Immature natural killer cell (primary cell): ENCODE data around the gene CRHR1. TPM values are rescaled to one million over a fixed set of nuclear protein-coding genes. Genes with fewer than 3 reads are reported as not detected.

Experiments
- DNase-seq, 3 donors: peaks; one replicate each; pipeline ENCODE4 v3.0.0; 2022; ENCODE audit warnings: mixed read lengths in 1 of 3
- H3K27ac Mint-ChIP-seq, 6 donors: one replicate each; pipeline ENCODE4 v1.8.0; 2020; ENCODE audit warnings: mixed read lengths in 6 of 6, mild to moderate bottlenecking in 5 of 6, inconsistent platforms in 4 of 6, moderate library complexity in 3 of 6
- H3K27me3 Mint-ChIP-seq, 3 donors: one replicate each; pipeline ENCODE4 v1.8.0; 2020 to 2021; ENCODE audit warnings: low read depth in 3 of 3, mild to moderate bottlenecking in 3 of 3, mixed read lengths in 3 of 3, moderate library complexity in 3 of 3, inconsistent platforms in 1 of 3
- H3K36me3 Mint-ChIP-seq, 3 donors: one replicate each; pipeline ENCODE4 v1.8.0; 2020; ENCODE audit warnings: mixed read lengths in 3 of 3, inconsistent platforms in 2 of 3, mild to moderate bottlenecking in 2 of 3
- H3K4me1 Mint-ChIP-seq, 2 donors: one replicate each; pipeline ENCODE4 v1.8.0; 2020; ENCODE audit warnings: inconsistent platforms in 2 of 2, mild to moderate bottlenecking in 2 of 2, mixed read lengths in 2 of 2, moderate library complexity in 1 of 2
- H3K4me3 Mint-ChIP-seq, 5 donors: one replicate each; pipeline ENCODE4 v1.8.0; 2020; ENCODE audit warnings: mild to moderate bottlenecking in 5 of 5, mixed read lengths in 5 of 5, inconsistent platforms in 3 of 5, moderate library complexity in 3 of 5
- H3K9me3 Mint-ChIP-seq, 6 donors: one replicate each; pipeline ENCODE4 v1.8.0; 2020; ENCODE audit warnings: mild to moderate bottlenecking in 6 of 6, mixed read lengths in 6 of 6, inconsistent platforms in 4 of 6, moderate library complexity in 3 of 6
- polyA plus RNA-seq, 3 donors: library from polyadenylated mRNA; unstranded; fragments of 300-500 nt; fragmentation: Illumina TruSeq; gene quantifications; one replicate each; pipeline ENCODE4 v1.2.3, GENCODE V29; 2021

The CRHR1 gene
- polyA plus RNA-seq, 3 donors from 2014 or later: not detected

GRCh38 chr17:45750779-45751440, 33.2 kb upstream of the CRHR1 start:
- no peaks in the 10 kb centered on the region for H3K4me1 Mint-ChIP-seq
- no peaks in the 10 kb centered on the region for H3K36me3 Mint-ChIP-seq
- no peak overlapping the region for H3K27ac Mint-ChIP-seq
- H3K27me3 Mint-ChIP-seq: peaks cover 0 to 13% (median 3%) of the 10 kb centered on the region in 3 donors
- DNase-seq: no peak
- no peak overlapping the region for H3K4me3 Mint-ChIP-seq
- H3K9me3 Mint-ChIP-seq: no peaks in the 10 kb centered on the region

GRCh38 chr17:45751466-45751865, 32.7 kb upstream of the CRHR1 start:
- Mint-ChIP-seq H3K27me3 (peaks cover 0 to 14% (median 3%) of the 10 kb centered on the region in 3 donors), H3K27ac (no peak overlapping the region), H3K36me3 (no peaks in the 10 kb centered on the region), H3K4me1 (no peaks in the 10 kb centered on the region), H3K4me3 (no peak overlapping the region), H3K9me3 (no peaks in the 10 kb centered on the region)
- DNase-seq: no peak

- no peak overlapping the region for H3K27ac Mint-ChIP-seq
- no peak overlapping the region for H3K4me3 Mint-ChIP-seq
- H3K9me3 Mint-ChIP-seq: no peaks in the 10 kb centered on the region
- H3K36me3 Mint-ChIP-seq: no peaks in the 10 kb centered on the region
- H3K27me3 Mint-ChIP-seq: peaks cover 0 to 9% (median 3%) of the 10 kb centered on the region in 3 donors
- DNase-seq: no peak
- H3K4me1 Mint-ChIP-seq: no peaks in the 10 kb centered on the region
Observed at GRCh38 chr17:45752246-45752645, 31.9 kb upstream of the CRHR1 start.

- H3K27ac Mint-ChIP-seq: no peak overlapping the region
- no peak overlapping the region for H3K4me3 Mint-ChIP-seq
- H3K9me3 Mint-ChIP-seq: no peaks in the 10 kb centered on the region
- peaks cover 1 to 11% (median 7%) of the 10 kb centered on the region in 3 donors for H3K27me3 Mint-ChIP-seq
- no peaks in the 10 kb centered on the region for H3K36me3 Mint-ChIP-seq
- H3K4me1 Mint-ChIP-seq: no peaks in the 10 kb centered on the region
- DNase-seq: no peak
Observed at GRCh38 chr17:45753645-45754225, 30.4 kb upstream of the CRHR1 start.

GRCh38 chr17:45755050-45755449, 29.1 kb upstream of the CRHR1 start:
- no peaks in the 10 kb centered on the region for H3K4me1 Mint-ChIP-seq
- H3K36me3 Mint-ChIP-seq: no peaks in the 10 kb centered on the region
- peaks cover 1 to 4% (median 4%) of the 10 kb centered on the region in 3 donors for H3K27me3 Mint-ChIP-seq
- no peaks in the 10 kb centered on the region for H3K9me3 Mint-ChIP-seq
- H3K4me3 Mint-ChIP-seq: no peak overlapping the region
- H3K27ac Mint-ChIP-seq: no peak overlapping the region
- no peak for DNase-seq

- no peak for DNase-seq
- no peak overlapping the region for H3K27ac Mint-ChIP-seq
Observed at GRCh38 chr17:45756266-45756991, 27.7 kb upstream of the CRHR1 start.

GRCh38 chr17:45757431-45758218, 26.5 kb upstream of the CRHR1 start:
- peaks cover 1 to 8% (median 4%) of the 10 kb centered on the region in 3 donors for H3K27me3 Mint-ChIP-seq

More at GRCh38 chr17:45756266-45756991, 27.7 kb upstream of the CRHR1 start:
- Mint-ChIP-seq H3K27me3 (peaks cover 1 to 4% (median 4%) of the 10 kb centered on the region in 3 donors), H3K4me1 (no peaks in the 10 kb centered on the region), H3K4me3 (no peak overlapping the region), H3K9me3 (no peaks in the 10 kb centered on the region), H3K36me3 (no peaks in the 10 kb centered on the region)

GRCh38 chr17:45758544-45758943, 25.6 kb upstream of the CRHR1 start:
- Mint-ChIP-seq H3K4me1 (no peaks in the 10 kb centered on the region), H3K27me3 (peaks cover 2 to 8% (median 6%) of the 10 kb centered on the region in 3 donors), H3K9me3 (no peaks in the 10 kb centered on the region), H3K4me3 (no peak overlapping the region), H3K36me3 (no peaks in the 10 kb centered on the region), H3K27ac (no peak overlapping the region)
- no peak for DNase-seq

More at GRCh38 chr17:45757431-45758218, 26.5 kb upstream of the CRHR1 start:
- H3K9me3 Mint-ChIP-seq: no peaks in the 10 kb centered on the region
- H3K27ac Mint-ChIP-seq: no peak overlapping the region
- no peak for DNase-seq
- no peak overlapping the region for H3K4me3 Mint-ChIP-seq
- H3K36me3 Mint-ChIP-seq: no peaks in the 10 kb centered on the region
- no peaks in the 10 kb centered on the region for H3K4me1 Mint-ChIP-seq

GRCh38 chr17:45759761-45760160, 24.4 kb upstream of the CRHR1 start:
- no peaks in the 10 kb centered on the region for H3K9me3 Mint-ChIP-seq
- no peaks in the 10 kb centered on the region for H3K36me3 Mint-ChIP-seq
- H3K27me3 Mint-ChIP-seq: peaks cover 3 to 8% (median 5%) of the 10 kb centered on the region in 3 donors

GRCh38 chr17:45761957-45762565, 22.1 kb upstream of the CRHR1 start:
- Mint-ChIP-seq H3K9me3 (no peaks in the 10 kb centered on the region), H3K4me3 (no peak overlapping the region), H3K4me1 (no peaks in the 10 kb centered on the region), H3K27me3 (peaks cover 3 to 10% (median 6%) of the 10 kb centered on the region in 3 donors), H3K27ac (no peak overlapping the region), H3K36me3 (no peaks in the 10 kb centered on the region)
- DNase-seq: no peak

More at GRCh38 chr17:45759761-45760160, 24.4 kb upstream of the CRHR1 start:
- no peak overlapping the region for H3K27ac Mint-ChIP-seq
- H3K4me1 Mint-ChIP-seq: no peaks in the 10 kb centered on the region
- no peak overlapping the region for H3K4me3 Mint-ChIP-seq
- no peak for DNase-seq

GRCh38 chr17:45763182-45763581, 20.9 kb upstream of the CRHR1 start:
- no peak for DNase-seq
- Mint-ChIP-seq H3K4me3 (no peak overlapping the region), H3K36me3 (no peaks in the 10 kb centered on the region), H3K4me1 (no peaks in the 10 kb centered on the region), H3K27ac (no peak overlapping the region), H3K27me3 (peaks cover 2 to 6% (median 5%) of the 10 kb centered on the region in 3 donors), H3K9me3 (no peaks in the 10 kb centered on the region)

- Mint-ChIP-seq H3K4me3 (no peak overlapping the region), H3K4me1 (no peaks in the 10 kb centered on the region), H3K27me3 (peaks cover 4 to 6% (median 5%) of the 10 kb centered on the region in 3 donors), H3K27ac (no peak overlapping the region), H3K36me3 (no peaks in the 10 kb centered on the region), H3K9me3 (no peaks in the 10 kb centered on the region)
- no peak for DNase-seq
Observed at GRCh38 chr17:45764479-45764878, 19.6 kb upstream of the CRHR1 start.

GRCh38 chr17:45768000-45768399, 16.1 kb upstream of the CRHR1 start:
- Mint-ChIP-seq H3K4me3 (no peak overlapping the region), H3K27me3 (peaks cover 5 to 11% (median 5%) of the 10 kb centered on the region in 3 donors)

More at GRCh38 chr17:45768000-45768399, 16.1 kb upstream of the CRHR1 start:
- Mint-ChIP-seq H3K4me1 (no peaks in the 10 kb centered on the region), H3K27ac (no peak overlapping the region), H3K36me3 (no peaks in the 10 kb centered on the region), H3K9me3 (no peaks in the 10 kb centered on the region)
- DNase-seq: no peak
